ENCODE measurements around the gene TPRG1.

The TPRG1 gene

GRCh38 chr3:189172668-189173419, 1.1 kb downstream of the TPRG1 start:
- no peak overlapping the region for H3K27ac ChIP-seq (replicated peaks)
- no peak for TF ChIP-seq GABPA (IDR thresholded peaks at IDR 0.05; ENCODE audit: low read depth)
- no peak for TF ChIP-seq REST (IDR thresholded peaks at IDR 0.05; ENCODE audit: insufficient replicate concordance, low read depth)
- no peak for TF ChIP-seq SPI1 (IDR thresholded peaks at IDR 0.05; ENCODE audit: borderline replicate concordance, low read depth)
- TF ChIP-seq POLR2AphosphoS5 (IDR thresholded peaks at IDR 0.05; ENCODE audit: low read depth): no peak
- no peak for TF ChIP-seq CTCF (IDR thresholded peaks at IDR 0.05; ENCODE audit: insufficient read depth, low read length)
- no peak for DNase-seq (ENCODE audit: low read depth in 1 of 2, low spot score in 1 of 2)

GRCh38 chr3:189184566-189184965, 12.8 kb downstream of the TPRG1 start:
- no peaks in the 10 kb centered on the region for H3K27me3 ChIP-seq (ENCODE audit: insufficient read depth, poor library complexity, severe bottlenecking)
- no peak for DNase-seq (ENCODE audit: low read depth in 1 of 2, low spot score in 1 of 2)
- no peak overlapping the region for H3K4me3 ChIP-seq (replicated peaks; ENCODE audit: insufficient read depth, low read length)
- TF ChIP-seq GABPA (IDR thresholded peaks at IDR 0.05; ENCODE audit: low read depth): no peak
- no peak for TF ChIP-seq CTCF (IDR thresholded peaks at IDR 0.05; ENCODE audit: insufficient read depth, low read length)
- TF ChIP-seq SPI1 (IDR thresholded peaks at IDR 0.05; ENCODE audit: borderline replicate concordance, low read depth): no peak
- no peak overlapping the region for H3K27ac ChIP-seq (replicated peaks)

More at GRCh38 chr3:189172668-189173419, 1.1 kb downstream of the TPRG1 start:
- Histone ChIP-seq H3K4me3 (replicated peaks; ENCODE audit: insufficient read depth, low read length) (no peak overlapping the region), H3K27me3 (ENCODE audit: insufficient read depth, poor library complexity, severe bottlenecking) (no peaks in the 10 kb centered on the region)

- TF ChIP-seq REST (IDR thresholded peaks at IDR 0.05; ENCODE audit: insufficient replicate concordance, low read depth): no peak
- TF ChIP-seq CTCF (IDR thresholded peaks at IDR 0.05; ENCODE audit: insufficient read depth, low read length): no peak
- no peak for TF ChIP-seq POLR2AphosphoS5 (IDR thresholded peaks at IDR 0.05; ENCODE audit: low read depth)
- no peak for TF ChIP-seq SPI1 (IDR thresholded peaks at IDR 0.05; ENCODE audit: borderline replicate concordance, low read depth)
- TF ChIP-seq GABPA (IDR thresholded peaks at IDR 0.05; ENCODE audit: low read depth): no peak
- DNase-seq (ENCODE audit: low read depth in 1 of 2, low spot score in 1 of 2): no peak
- H3K4me3 ChIP-seq (replicated peaks; ENCODE audit: insufficient read depth, low read length): no peak overlapping the region
- no peak overlapping the region for H3K27ac ChIP-seq (replicated peaks)
- H3K27me3 ChIP-seq (ENCODE audit: insufficient read depth, poor library complexity, severe bottlenecking): no peaks in the 10 kb centered on the region
Observed at GRCh38 chr3:189186101-189186500, 14.3 kb downstream of the TPRG1 start.
